Measurements from ENCODE around the gene TMEM50A. TPM values are rescaled to one million over a fixed set of nuclear protein-coding genes. Genes with fewer than 3 reads are reported as not detected.
"Not testable (repeated sequence)": the region's sequence is repeated elsewhere in the genome, so short reads cannot be mapped to it uniquely, and the experiment has no call there.

The TMEM50A gene
- total RNA-seq, 1 experiment from 2014 or later: 96.0 TPM

GRCh38 chr1:25387096-25387495 is 49.0 kb downstream of the TMEM50A start:
- not testable (repeated sequence) for DNase-seq (ENCODE audit: low spot score)

DNA sequence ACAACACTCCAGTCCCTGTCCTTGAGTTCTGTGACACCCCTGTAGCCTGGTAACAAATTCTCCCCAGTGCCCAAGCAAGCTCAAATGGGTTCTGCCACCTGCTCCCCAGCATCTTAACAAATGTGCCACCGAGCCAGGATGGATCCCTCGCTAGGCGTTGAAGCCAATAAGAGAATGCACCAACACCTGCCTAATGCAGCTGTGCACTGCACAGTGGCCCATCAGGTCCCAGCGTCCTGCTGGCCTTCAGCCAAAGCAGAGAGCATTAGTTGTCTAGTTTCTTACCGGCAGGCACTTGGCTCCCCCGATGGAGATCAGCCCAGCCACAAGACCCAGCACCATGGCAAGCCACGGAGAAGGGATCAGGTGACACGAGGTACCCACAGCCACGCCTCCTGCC is 50.6 kb downstream of the TMEM50A start:
- not testable (repeated sequence) for DNase-seq (ENCODE audit: low spot score)

DNA sequence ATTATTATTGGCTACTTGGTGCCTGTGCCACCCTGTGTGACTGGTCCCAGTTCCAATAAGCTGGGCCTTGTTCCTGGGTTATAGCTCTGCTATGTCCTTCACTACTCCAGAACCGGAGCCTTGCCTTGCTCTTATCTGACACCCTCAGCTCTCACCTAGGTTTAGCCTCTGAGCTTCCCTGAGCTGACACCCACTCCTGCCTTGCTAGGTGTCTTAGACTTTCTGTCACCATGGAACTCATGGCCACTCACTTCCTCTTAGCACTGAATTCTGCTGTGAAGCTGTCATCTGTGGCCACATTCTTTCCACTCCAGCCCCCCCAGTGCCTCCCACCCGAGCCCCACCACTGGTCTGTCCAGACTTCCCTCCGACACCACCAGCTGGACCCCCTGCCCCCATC is 51.6 kb downstream of the TMEM50A start:
- DNase-seq (ENCODE audit: low spot score): not testable (repeated sequence)

GRCh38 chr1:25392841-25393240 is 54.7 kb downstream of the TMEM50A start:
- no peak for DNase-seq (ENCODE audit: low spot score)

DNA sequence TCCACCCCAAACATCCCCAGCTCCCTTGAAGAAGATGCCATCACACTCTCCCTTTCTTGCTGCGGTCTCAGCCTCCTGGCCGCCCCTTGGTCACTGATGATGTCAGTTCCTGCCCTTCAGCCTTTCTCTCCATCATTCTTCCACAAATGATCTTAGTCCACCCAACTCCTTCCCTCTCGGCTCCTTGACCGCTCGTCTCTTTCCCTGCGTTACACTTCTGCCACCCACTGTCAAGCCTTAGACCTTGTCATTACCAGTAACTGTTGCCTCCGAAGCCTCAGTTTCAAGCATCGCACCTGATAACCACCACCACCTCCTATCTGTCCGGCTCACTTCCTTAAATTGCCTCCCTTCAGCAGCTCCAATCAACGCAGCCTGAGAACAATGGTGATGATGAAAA is 59.4 kb downstream of the TMEM50A start:
- DNase-seq (ENCODE audit: low spot score): not testable (repeated sequence)

GRCh38 chr1:25398079-25398478 is 59.9 kb downstream of the TMEM50A start:
- DNase-seq (ENCODE audit: low spot score): not testable (repeated sequence)

DNA sequence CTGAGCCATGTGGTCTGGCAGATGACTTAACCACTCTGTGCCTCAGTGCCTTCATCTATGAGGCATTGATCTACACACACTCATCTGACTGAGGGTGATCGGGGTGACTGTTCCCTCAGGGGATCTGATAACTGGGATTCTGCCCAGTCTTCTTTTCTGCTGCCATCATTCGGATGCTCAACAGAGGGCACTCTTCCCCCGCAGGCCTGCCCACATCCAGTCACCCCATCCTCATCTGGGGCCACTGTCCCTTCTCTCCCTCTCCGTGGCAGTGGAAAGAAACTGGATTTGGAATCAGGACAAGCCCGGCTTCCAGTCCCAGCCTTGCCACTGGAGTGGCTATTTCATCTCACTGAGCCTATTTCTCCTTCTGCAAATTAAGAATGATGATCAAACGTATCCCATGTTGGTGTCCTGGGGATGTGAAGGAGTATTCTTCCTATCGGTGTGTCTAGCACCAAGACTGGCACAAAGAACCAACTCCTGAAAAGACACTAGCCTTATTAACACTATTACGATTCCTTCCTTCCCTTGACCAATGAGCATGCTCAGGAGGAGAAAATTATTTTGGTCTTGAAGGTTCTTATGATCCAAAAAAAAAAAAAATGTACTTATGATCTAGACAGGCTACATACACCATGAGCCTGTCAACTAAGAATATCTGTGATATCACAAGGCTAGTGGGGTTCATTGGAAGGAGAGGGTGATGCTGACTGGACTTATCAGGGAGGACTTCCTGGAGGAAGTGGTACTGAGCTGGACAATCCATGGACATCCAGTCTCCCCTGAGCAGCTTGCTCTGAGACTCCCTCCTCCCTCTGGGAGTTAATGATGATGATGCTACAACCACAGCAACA is 65.0 kb downstream of the TMEM50A start:
- DNase-seq (ENCODE audit: low spot score): not testable (repeated sequence)

GRCh38 chr1:25405731-25406305 is 67.7 kb downstream of the TMEM50A start:
- not testable (repeated sequence) for DNase-seq (ENCODE audit: low spot score)

- DNase-seq (ENCODE audit: low spot score): not testable (repeated sequence)
Measured at GRCh38 chr1:25409641-25410427, 71.7 kb downstream of the TMEM50A start.

Other genes starting within 250 kb of the TMEM50A start
- 45.7 and 46.9 TPM in 2 replicates for gene SYF2, start 105.8 kb upstream of the TMEM50A start, total RNA-seq (2014; rRNA removed; shearing (Covaris generic))
- 23.1 and 31.2 TPM in 2 replicates for gene RSRP1, start 90.9 kb upstream of the TMEM50A start, total RNA-seq (2014; rRNA removed; shearing (Covaris generic))
- not detected in 2 replicates for gene RHD, start 65.8 kb upstream of the TMEM50A start, total RNA-seq (2014; rRNA removed; shearing (Covaris generic))
- 0.10 TPM in 1 of 2 replicates, not detected in the other for gene RHCE, start 82.5 kb downstream of the TMEM50A start, total RNA-seq (2014; rRNA removed; shearing (Covaris generic))
- 14.9 and 17.2 TPM in 2 replicates for gene MACO1, start 92.6 kb downstream of the TMEM50A start, total RNA-seq (2014; rRNA removed; shearing (Covaris generic))
- gene LDLRAP1, start 205.3 kb downstream of the TMEM50A start, total RNA-seq (2014; rRNA removed; shearing (Covaris generic)): 9.5 and 12.5 TPM in 2 replicates

Measured in H4 (cell line).